HepG2 (cell line): Measurements from ENCODE around the gene GSDMA. TPM values are rescaled to one million over a fixed set of nuclear protein-coding genes. Genes with fewer than 3 reads are reported as not detected.

Experiments used
- CTCF ChIP-seq: sonication (generic); formaldehyde crosslinking; IDR thresholded peaks from 2 replicates; pipeline ENCODE4 v1.5.0; 2020; ENCODE audit warnings: mild to moderate bottlenecking, missing genetic modification reagents, moderate library complexity
- FOXO1 ChIP-seq: sonication (generic); formaldehyde crosslinking; IDR thresholded peaks from 2 replicates; pipeline ENCODE4 v1.4.0; 2020; ENCODE audit warnings: missing genetic modification reagents
- HNF4A ChIP-seq: sonication (generic); formaldehyde crosslinking; IDR thresholded peaks from 2 replicates; pipeline ENCODE4 v1.4.0; 2020; ENCODE audit warnings: missing genetic modification reagents
- KDM3A ChIP-seq: IDR thresholded peaks from 2 replicates; pipeline ENCODE4 v1.6.1; 2018; ENCODE audit warnings: low read depth, missing compliant biosample characterization
- KLF13 ChIP-seq: sonication (generic); formaldehyde crosslinking; IDR thresholded peaks from 2 replicates; pipeline ENCODE4 v1.4.0; 2020; ENCODE audit warnings: mild to moderate bottlenecking, missing genetic modification reagents
- NONO ChIP-seq, 2 experiments: fragments of 450-650 bp in 1 of 2; sonication (generic) in 1 of 2; formaldehyde crosslinking in 1 of 2; IDR thresholded peaks in 1 of 2; conservative IDR thresholded peaks in 1 of 2; 2 replicates each; pipeline versions ENCODE4 v1.6.1 to v1.8.0; 2017 to 2022; ENCODE audit warnings: mild to moderate bottlenecking in 1 of 2, missing genetic modification reagents in 1 of 2, moderate library complexity in 1 of 2
- RARA ChIP-seq: IDR thresholded peaks from 2 replicates; pipeline ENCODE4 v1.6.1; 2016; ENCODE audit warnings: missing genetic modification reagents, missing compliant biosample characterization
- SMC3 ChIP-seq: IDR thresholded peaks from 2 replicates; pipeline ENCODE4 v1.6.1; 2011; ENCODE audit warnings: low read length, improper control_type of control experiment
- TBL1XR1 ChIP-seq: fragments of 150-350 bp; IDR thresholded peaks from 2 replicates; pipeline ENCODE4 v1.6.1; 2014; ENCODE audit warnings: borderline replicate concordance, low read length; ENCODE audit not compliant: partially characterized antibody
- TBX2 ChIP-seq: sonication (generic); formaldehyde crosslinking; IDR thresholded peaks from 2 replicates; pipeline ENCODE4 v1.5.0; 2020; ENCODE audit warnings: missing genetic modification reagents, mild to moderate bottlenecking, borderline replicate concordance
- WIZ ChIP-seq: sonication (generic); formaldehyde crosslinking; IDR thresholded peaks from 2 replicates; pipeline ENCODE4 v1.5.1; 2020; ENCODE audit warnings: mild to moderate bottlenecking, missing genetic modification reagents
- ZNF496 ChIP-seq: sonication (generic); formaldehyde crosslinking; IDR thresholded peaks from 2 replicates; pipeline ENCODE4 v1.8.1; 2023; ENCODE audit warnings: mild to moderate bottlenecking, moderate library complexity, missing genetic modification reagents; ENCODE audit not compliant: insufficient replicate concordance
- polyA plus RNA-seq, 8 experiments: library from polyadenylated mRNA; depleted of rRNA in 3 of 8; stranded (reverse) in 7 of 8; unstranded in 1 of 8; fragments of >200 nt; fragmentation: Illumina TruSeq in 4 of 8; extraction: Trizol in 4 of 8; gene quantifications; 2 replicates each; pipeline versions ENCODE4 v1.2.1 to v1.2.3, GENCODE V29; 2011 to 2016; ENCODE audit warnings: low read depth in 4 of 8, missing spikeins in 1 of 8, mixed read lengths in 1 of 8; ENCODE audit not compliant: insufficient read depth in 1 of 8
- total RNA-seq, 5 experiments: library from RNA; depleted of rRNA; stranded (reverse); fragments of >200 nt; fragmentation: Illumina TruSeq; extraction: Trizol; gene quantifications; 2 replicates each; pipeline ENCODE4 v1.2.3, GENCODE V29; 2016; ENCODE audit warnings: low read depth in 1 of 5
- TF ChIP-seq, protein P1 (sequence below): sonication (generic); formaldehyde crosslinking; conservative IDR thresholded peaks from 2 replicates; pipeline ENCODE4 v1.4.0; 2020; ENCODE audit warnings: mild to moderate bottlenecking, missing genetic modification reagents, moderate library complexity
- TF ChIP-seq, protein P2 (sequence below): sonication (generic); formaldehyde crosslinking; IDR thresholded peaks from one replicate; pipeline ENCODE4 v1.5.1; 2020; ENCODE audit warnings: mild to moderate bottlenecking, missing genetic modification reagents; ENCODE audit errors: not compliant biosample characterization
- TF ChIP-seq, protein P3 (sequence below): sonication (generic); formaldehyde crosslinking; IDR thresholded peaks from 2 replicates; pipeline ENCODE4 v1.4.0; 2020; ENCODE audit warnings: missing genetic modification reagents, borderline replicate concordance

The GSDMA gene
- total and polyA plus RNA-seq, 2 of the 13 experiments (the other 11 are each of a cell fraction or from before 2014, with no cell fraction given): not detected

- TF ChIP-seq, protein P1, sequence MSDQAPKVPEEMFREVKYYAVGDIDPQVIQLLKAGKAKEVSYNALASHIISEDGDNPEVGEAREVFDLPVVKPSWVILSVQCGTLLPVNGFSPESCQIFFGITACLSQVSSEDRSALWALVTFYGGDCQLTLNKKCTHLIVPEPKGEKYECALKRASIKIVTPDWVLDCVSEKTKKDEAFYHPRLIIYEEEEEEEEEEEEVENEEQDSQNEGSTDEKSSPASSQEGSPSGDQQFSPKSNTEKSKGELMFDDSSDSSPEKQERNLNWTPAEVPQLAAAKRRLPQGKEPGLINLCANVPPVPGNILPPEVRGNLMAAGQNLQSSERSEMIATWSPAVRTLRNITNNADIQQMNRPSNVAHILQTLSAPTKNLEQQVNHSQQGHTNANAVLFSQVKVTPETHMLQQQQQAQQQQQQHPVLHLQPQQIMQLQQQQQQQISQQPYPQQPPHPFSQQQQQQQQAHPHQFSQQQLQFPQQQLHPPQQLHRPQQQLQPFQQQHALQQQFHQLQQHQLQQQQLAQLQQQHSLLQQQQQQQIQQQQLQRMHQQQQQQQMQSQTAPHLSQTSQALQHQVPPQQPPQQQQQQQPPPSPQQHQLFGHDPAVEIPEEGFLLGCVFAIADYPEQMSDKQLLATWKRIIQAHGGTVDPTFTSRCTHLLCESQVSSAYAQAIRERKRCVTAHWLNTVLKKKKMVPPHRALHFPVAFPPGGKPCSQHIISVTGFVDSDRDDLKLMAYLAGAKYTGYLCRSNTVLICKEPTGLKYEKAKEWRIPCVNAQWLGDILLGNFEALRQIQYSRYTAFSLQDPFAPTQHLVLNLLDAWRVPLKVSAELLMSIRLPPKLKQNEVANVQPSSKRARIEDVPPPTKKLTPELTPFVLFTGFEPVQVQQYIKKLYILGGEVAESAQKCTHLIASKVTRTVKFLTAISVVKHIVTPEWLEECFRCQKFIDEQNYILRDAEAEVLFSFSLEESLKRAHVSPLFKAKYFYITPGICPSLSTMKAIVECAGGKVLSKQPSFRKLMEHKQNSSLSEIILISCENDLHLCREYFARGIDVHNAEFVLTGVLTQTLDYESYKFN: no peak
- TF ChIP-seq KLF13 (CRISPR knock-in tag): no peak
- TF ChIP-seq HNF4A (CRISPR knock-in tag): peak; percentile 48
- TF ChIP-seq SMC3: peak; percentile 89
- peak; percentile 87 for TF ChIP-seq CTCF
- no peak for TF ChIP-seq ZNF496
- peak; percentile 18; the same call in 1 of the 2 replicates for TF ChIP-seq TBX2
- TF ChIP-seq NONO (IDR thresholded peaks at IDR 0.05): no peak
- no peak for TF ChIP-seq NONO (CRISPR knock-in tag; conservative IDR thresholded peaks at IDR 0.05)
- TF ChIP-seq RARA (CRISPR knock-in tag): peak; percentile 19; the same call in 1 of the 2 replicates
- no peak for TF ChIP-seq TBL1XR1
- TF ChIP-seq, protein P2, sequence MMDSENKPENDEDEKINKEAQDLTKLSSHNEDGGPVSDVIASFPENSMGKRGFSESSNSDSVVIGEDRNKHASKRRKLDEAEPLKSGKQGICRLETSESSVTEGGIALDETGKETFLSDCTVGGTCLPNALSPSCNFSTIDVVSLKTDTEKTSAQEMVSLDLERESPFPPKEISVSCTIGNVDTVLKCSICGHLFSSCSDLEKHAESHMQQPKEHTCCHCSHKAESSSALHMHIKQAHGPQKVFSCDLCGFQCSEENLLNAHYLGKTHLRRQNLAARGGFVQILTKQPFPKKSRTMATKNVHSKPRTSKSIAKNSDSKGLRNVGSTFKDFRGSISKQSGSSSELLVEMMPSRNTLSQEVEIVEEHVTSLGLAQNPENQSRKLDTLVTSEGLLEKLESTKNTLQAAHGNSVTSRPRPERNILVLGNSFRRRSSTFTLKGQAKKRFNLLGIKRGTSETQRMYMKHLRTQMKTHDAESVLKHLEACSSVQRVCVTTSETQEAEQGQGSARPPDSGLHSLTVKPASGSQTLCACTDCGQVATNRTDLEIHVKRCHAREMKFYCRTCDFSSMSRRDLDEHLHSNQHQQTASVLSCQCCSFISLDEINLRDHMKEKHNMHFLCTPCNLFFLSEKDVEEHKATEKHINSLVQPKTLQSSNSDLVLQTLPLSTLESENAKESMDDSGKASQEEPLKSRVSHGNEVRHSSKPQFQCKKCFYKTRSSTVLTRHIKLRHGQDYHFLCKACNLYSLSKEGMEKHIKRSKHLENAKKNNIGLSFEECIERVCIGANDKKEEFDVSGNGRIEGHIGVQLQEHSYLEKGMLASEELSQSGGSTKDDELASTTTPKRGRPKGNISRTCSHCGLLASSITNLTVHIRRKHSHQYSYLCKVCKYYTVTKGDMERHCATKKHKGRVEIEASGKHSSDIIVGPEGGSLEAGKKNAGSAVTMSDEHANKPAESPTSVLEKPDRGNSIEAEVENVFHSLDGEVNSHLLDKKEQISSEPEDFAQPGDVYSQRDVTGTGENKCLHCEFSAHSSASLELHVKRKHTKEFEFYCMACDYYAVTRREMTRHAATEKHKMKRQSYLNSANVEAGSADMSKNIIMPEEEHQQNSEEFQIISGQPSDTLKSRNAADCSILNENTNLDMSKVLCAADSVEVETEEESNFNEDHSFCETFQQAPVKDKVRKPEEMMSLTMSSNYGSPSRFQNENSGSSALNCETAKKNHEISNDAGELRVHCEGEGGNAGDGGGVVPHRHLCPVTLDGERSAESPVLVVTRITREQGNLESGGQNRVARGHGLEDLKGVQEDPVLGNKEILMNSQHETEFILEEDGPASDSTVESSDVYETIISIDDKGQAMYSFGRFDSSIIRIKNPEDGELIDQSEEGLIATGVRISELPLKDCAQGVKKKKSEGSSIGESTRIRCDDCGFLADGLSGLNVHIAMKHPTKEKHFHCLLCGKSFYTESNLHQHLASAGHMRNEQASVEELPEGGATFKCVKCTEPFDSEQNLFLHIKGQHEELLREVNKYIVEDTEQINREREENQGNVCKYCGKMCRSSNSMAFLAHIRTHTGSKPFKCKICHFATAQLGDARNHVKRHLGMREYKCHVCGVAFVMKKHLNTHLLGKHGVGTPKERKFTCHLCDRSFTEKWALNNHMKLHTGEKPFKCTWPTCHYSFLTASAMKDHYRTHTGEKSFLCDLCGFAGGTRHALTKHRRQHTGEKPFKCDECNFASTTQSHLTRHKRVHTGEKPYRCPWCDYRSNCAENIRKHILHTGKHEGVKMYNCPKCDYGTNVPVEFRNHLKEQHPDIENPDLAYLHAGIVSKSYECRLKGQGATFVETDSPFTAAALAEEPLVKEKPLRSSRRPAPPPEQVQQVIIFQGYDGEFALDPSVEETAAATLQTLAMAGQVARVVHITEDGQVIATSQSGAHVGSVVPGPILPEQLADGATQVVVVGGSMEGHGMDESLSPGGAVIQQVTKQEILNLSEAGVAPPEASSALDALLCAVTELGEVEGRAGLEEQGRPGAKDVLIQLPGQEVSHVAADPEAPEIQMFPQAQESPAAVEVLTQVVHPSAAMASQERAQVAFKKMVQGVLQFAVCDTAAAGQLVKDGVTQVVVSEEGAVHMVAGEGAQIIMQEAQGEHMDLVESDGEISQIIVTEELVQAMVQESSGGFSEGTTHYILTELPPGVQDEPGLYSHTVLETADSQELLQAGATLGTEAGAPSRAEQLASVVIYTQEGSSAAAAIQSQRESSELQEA (CRISPR knock-in tag): no peak
- TF ChIP-seq FOXO1 (CRISPR knock-in tag): peak; percentile 31; the same call in 1 of the 2 replicates
- TF ChIP-seq, protein P3, sequence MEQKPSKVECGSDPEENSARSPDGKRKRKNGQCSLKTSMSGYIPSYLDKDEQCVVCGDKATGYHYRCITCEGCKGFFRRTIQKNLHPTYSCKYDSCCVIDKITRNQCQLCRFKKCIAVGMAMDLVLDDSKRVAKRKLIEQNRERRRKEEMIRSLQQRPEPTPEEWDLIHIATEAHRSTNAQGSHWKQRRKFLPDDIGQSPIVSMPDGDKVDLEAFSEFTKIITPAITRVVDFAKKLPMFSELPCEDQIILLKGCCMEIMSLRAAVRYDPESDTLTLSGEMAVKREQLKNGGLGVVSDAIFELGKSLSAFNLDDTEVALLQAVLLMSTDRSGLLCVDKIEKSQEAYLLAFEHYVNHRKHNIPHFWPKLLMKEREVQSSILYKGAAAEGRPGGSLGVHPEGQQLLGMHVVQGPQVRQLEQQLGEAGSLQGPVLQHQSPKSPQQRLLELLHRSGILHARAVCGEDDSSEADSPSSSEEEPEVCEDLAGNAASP (CRISPR knock-in tag): 0 out of 2 replicates have a peak, but pooled peaks have one; percentile 28
- TF ChIP-seq KDM3A (CRISPR knock-in tag): no peak
- TF ChIP-seq WIZ: no peak
These were observed 45.9 kb upstream of the GSDMA start (continued) for GRCh38 chr17:39916918-39917317.
